Osteocyte (in vitro differentiated cells): ENCODE measurements around the gene FUT2. TPM values are rescaled to one million over a fixed set of nuclear protein-coding genes. Genes with fewer than 3 reads are reported as not detected.
"Not testable (repeated sequence)": the region's sequence is repeated elsewhere in the genome, so short reads cannot be mapped to it uniquely, and the experiment has no call there.

ENCODE experiments used
- DNase-seq: peaks from one replicate; pipeline ENCODE4 v3.0.0; 2021; ENCODE audit warnings: mixed read lengths; ENCODE audit not compliant: unreplicated experiment; ENCODE audit errors: extremely low spot score
- H3K27ac Mint-ChIP-seq: one replicate; pipeline ENCODE4 v1.8.0; 2021; ENCODE audit warnings: mild to moderate bottlenecking, mixed read lengths; ENCODE audit not compliant: unreplicated experiment
- H3K27me3 Mint-ChIP-seq: one replicate; pipeline ENCODE4 v1.8.0; 2021; ENCODE audit warnings: mixed read lengths; ENCODE audit not compliant: unreplicated experiment
- H3K36me3 Mint-ChIP-seq: one replicate; pipeline ENCODE4 v1.8.0; 2021; ENCODE audit warnings: mixed read lengths; ENCODE audit not compliant: unreplicated experiment
- H3K4me1 Mint-ChIP-seq: one replicate; pipeline ENCODE4 v1.8.0; 2021; ENCODE audit warnings: mixed read lengths; ENCODE audit not compliant: unreplicated experiment
- H3K4me3 Mint-ChIP-seq: one replicate; pipeline ENCODE4 v1.8.0; 2021; ENCODE audit warnings: mild to moderate bottlenecking, moderate library complexity, mixed read lengths; ENCODE audit not compliant: unreplicated experiment
- H3K9me3 Mint-ChIP-seq: one replicate; pipeline ENCODE4 v1.8.0; 2021; ENCODE audit warnings: mixed read lengths; ENCODE audit not compliant: unreplicated experiment
- total RNA-seq: library from RNA; stranded (reverse); gene quantifications from 2 replicates; pipeline ENCODE4 v1.2.1, GENCODE V29; 2021
- TF ChIP-seq, protein P1 (sequence below): fragments of 200-600 bp; sonication (generic); IDR thresholded peaks from 2 replicates; pipeline ENCODE4 v1.5.0; 2021; ENCODE audit warnings: antibody characterized with exemption, mild to moderate bottlenecking, moderate library complexity

Gene FUT2
- total RNA-seq, 1 donor from 2014 or later = not detected

DNA sequence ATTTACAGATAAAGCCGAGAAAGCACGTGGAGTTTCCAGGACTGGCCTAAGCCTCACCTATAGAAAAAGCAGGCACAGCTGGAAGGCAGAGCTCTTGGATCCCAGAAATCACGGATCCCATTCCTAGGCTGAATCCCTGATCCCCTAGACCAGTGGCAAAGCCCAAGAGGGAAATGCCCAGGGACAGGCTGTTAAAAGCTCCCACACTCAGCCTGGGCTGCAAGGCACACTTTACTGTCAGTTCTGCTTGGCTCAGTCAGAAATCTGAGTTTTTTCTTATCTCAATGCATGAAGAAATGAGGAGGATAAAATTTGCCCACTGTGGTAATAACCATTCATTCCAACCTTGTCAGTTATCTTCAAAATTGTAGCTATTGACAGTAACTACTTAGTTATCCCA, 8.0 kb upstream of the FUT2 start:
- no peaks in the 10 kb centered on the region for H3K27me3 Mint-ChIP-seq

DNA sequence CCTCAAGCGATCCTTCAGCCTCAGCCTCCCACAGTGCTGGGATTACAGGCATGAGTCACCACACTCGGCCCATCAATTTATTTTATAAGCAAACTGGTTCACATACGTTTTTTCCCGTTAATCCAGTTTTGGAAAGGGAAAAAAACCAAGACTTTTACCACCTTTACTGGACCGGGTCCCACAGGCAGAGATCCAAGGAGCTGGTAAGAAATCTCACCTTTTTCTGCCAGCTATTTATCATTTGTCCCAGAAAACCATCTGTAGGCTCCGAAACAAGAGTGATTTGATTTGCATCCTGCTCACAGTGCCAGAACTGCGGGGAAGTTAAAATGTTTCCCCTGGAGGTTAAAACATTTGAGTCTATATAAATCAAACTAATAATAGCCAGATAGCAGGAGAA, 6.3 kb upstream of the FUT2 start:
- DNase-seq = no peak
- Mint-ChIP-seq H3K4me1 (peaks cover 2% of the 10 kb centered on the region), H3K36me3 (no peaks in the 10 kb centered on the region), H3K9me3 (no peaks in the 10 kb centered on the region), H3K27me3 (no peaks in the 10 kb centered on the region), H3K4me3 (no peak overlapping the region), H3K27ac (no peak overlapping the region)
- TF ChIP-seq, protein P1, sequence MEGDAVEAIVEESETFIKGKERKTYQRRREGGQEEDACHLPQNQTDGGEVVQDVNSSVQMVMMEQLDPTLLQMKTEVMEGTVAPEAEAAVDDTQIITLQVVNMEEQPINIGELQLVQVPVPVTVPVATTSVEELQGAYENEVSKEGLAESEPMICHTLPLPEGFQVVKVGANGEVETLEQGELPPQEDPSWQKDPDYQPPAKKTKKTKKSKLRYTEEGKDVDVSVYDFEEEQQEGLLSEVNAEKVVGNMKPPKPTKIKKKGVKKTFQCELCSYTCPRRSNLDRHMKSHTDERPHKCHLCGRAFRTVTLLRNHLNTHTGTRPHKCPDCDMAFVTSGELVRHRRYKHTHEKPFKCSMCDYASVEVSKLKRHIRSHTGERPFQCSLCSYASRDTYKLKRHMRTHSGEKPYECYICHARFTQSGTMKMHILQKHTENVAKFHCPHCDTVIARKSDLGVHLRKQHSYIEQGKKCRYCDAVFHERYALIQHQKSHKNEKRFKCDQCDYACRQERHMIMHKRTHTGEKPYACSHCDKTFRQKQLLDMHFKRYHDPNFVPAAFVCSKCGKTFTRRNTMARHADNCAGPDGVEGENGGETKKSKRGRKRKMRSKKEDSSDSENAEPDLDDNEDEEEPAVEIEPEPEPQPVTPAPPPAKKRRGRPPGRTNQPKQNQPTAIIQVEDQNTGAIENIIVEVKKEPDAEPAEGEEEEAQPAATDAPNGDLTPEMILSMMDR = no peak

More for the DNA sequence above, 8.0 kb upstream of the FUT2 start:
- Mint-ChIP-seq H3K27ac (no peak overlapping the region), H3K36me3 (no peaks in the 10 kb centered on the region), H3K4me3 (no peak overlapping the region), H3K9me3 (no peaks in the 10 kb centered on the region), H3K4me1 (no peaks in the 10 kb centered on the region)
- DNase-seq = no peak
- TF ChIP-seq, protein P1 = no peak

DNA sequence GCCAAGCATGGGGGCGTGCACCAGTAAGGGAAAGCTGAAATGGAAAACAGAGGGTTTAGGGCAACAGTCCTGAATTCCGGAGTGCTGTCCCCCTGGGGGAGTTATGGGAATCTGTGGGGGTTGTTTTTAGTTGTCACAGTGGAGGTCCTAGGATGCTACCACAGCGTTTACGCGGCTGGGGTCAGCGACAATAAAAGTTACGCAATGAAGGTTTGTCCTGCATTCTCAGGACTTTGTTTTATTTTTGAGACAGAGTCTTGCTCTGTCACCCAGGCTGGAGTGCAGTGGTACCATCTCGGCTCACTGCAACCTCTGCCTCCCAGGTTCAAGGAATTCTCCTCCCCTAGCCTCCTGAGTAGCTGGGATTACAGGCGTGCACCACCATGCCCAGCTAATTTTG, 2.1 kb upstream of the FUT2 start:
- H3K27me3 Mint-ChIP-seq, H3K36me3 Mint-ChIP-seq, DNase-seq, H3K9me3 Mint-ChIP-seq, H3K4me3 Mint-ChIP-seq, H3K27ac Mint-ChIP-seq: not testable (repeated sequence)
- peaks cover 13% of the 10 kb centered on the region for H3K4me1 Mint-ChIP-seq

DNA sequence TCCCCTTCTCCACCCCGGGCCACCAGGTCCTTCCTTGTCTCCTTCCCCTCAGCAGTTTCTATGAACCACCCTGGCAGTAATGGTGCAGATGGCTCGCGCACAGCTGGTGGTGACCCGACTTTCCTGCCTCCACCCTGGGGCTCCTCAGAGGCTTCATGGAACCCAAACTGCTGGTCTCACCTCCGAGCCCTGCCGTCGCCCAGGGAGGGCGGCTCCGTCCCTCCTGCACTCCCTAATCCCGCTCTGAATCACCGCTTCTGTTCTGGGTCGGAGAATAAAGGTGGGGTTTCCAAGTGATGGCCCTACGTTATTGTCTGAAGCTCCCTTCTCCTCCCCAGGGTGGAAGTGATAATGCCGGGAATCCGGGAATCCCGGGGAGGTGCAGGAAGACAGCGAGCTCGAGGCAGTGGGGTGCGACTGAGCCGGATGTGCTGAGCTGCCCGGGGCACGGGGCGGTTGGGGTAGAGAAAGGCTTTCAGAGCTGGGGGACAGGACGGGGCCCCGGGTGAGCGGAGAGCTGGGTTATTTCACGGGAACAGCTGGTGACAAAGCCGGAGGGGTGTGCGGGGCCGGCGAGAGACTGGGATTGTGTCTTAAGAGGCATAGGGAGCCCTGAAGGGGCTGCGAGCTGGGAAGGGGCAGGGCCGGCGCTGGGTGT, 711 bp downstream of the FUT2 start:
- Mint-ChIP-seq H3K4me3 (peak overlapping the region; percentile 47), H3K27me3 (peaks cover 7% of the 10 kb centered on the region), H3K27ac (peak overlapping the region; percentile 9), H3K9me3 (no peaks in the 10 kb centered on the region), H3K36me3 (no peaks in the 10 kb centered on the region), H3K4me1 (peaks cover 13% of the 10 kb centered on the region)
- TF ChIP-seq, protein P1 = no peak
- no peak for DNase-seq

DNA sequence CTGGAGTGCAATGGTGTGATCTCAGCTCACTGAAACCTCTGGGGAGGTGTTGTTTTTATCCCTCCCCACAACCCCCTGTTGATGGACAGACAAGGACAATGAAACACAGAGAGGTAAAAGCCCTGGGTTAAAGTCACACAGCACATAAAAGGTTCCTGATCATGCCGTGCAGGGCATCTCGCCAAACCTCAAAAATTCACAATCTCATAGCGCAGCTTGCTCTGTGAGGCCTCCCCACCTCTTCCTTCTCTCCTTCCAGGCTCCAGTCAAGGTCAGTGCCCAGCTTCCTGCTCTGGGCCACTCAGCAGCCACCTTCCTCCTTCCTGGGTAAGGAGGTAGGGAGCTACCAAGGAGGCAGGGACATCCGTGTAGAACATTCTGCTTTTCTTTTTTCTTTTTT, 2.3 kb downstream of the FUT2 start:
- H3K36me3 Mint-ChIP-seq = peaks cover 2% of the 10 kb centered on the region
- H3K9me3 Mint-ChIP-seq = no peaks in the 10 kb centered on the region
- no peak overlapping the region for H3K4me3 Mint-ChIP-seq
- no peak overlapping the region for H3K27ac Mint-ChIP-seq
- TF ChIP-seq, protein P1 = no peak
- no peak for DNase-seq
- H3K27me3 Mint-ChIP-seq = peaks cover 7% of the 10 kb centered on the region
- peaks cover 13% of the 10 kb centered on the region for H3K4me1 Mint-ChIP-seq
